Tibial nerve (tissue), 3 donors: Measurements from ENCODE around the gene NFATC2.

Source experiments
- CTCF ChIP-seq, 5 experiments: fragments of 200-600 bp in 3 of 5; fragments of 450-650 bp in 2 of 5; sonication (generic) in 3 of 5; IDR thresholded peaks; one replicate each; pipeline ENCODE4 v1.5.1; 2016 to 2019; ENCODE audit warnings: antibody characterized with exemption in 5 of 5, mild to moderate bottlenecking in 3 of 5, moderate library complexity in 2 of 5
- POLR2A ChIP-seq, 2 donors: fragments of 450-650 bp; IDR thresholded peaks; one replicate each; pipeline ENCODE4 v1.6.1; 2017; ENCODE audit warnings: antibody characterized with exemption in 2 of 2, mild to moderate bottlenecking in 2 of 2, moderate library complexity in 2 of 2

GRCh38 chr20:51418137-51418529 is 124.4 kb downstream of the NFATC2 start:
- TF ChIP-seq POLR2A (IDR thresholded peaks at IDR 0.05), result no peak
- TF ChIP-seq CTCF (IDR thresholded peaks at IDR 0.05), result no peak
